Testis (tissue), 3 donors: Measurements from ENCODE around the gene GINS2. TPM values are rescaled to one million over a fixed set of nuclear protein-coding genes. Genes with fewer than 3 reads are reported as not detected.

Experiments
- DNase-seq: peaks from one replicate; pipeline ENCODE4 v3.0.0-alpha.2; 2019
- H3K27ac ChIP-seq, 2 donors: fragments of 200-600 bp; sonication (generic); one replicate each; pipeline ENCODE4 v1.5.1; 2019
- H3K27me3 ChIP-seq: fragments of 200-600 bp; sonication (generic); one replicate; pipeline ENCODE4 v1.5.1; 2019
- H3K36me3 ChIP-seq: fragments of 200-600 bp; sonication (generic); one replicate; pipeline ENCODE4 v1.5.1; 2017; ENCODE audit warnings: low read depth; ENCODE audit errors: missing control alignments
- H3K4me1 ChIP-seq: fragments of 200-600 bp; sonication (generic); one replicate; pipeline ENCODE4 v1.5.1; 2019
- H3K4me3 ChIP-seq, 2 donors: fragments of 200-600 bp; sonication (generic); one replicate each; pipeline ENCODE4 v1.5.1; 2017 to 2019
- H3K9me3 ChIP-seq: fragments of 200-600 bp; sonication (generic); one replicate; pipeline ENCODE4 v1.5.1; 2017
- POLR2A ChIP-seq: fragments of 450-650 bp; IDR thresholded peaks from one replicate; pipeline ENCODE4 v1.6.1; 2017; ENCODE audit warnings: antibody characterized with exemption, mild to moderate bottlenecking, moderate library complexity
- WGBS, 2 donors: methylation state at CpG; one replicate each; pipeline ENCODE4 v1.1.5; 2018; 5-methylcytosine and 5-hydroxymethylcytosine counted together
- intact Hi-C: fragments of 100-400 bp; cut with DNase I; formaldehyde crosslinking; loops from one replicate; pipeline ENCODE4 v1.15.1; 2023; ENCODE audit warnings: low total_unique reads
- polyA plus RNA-seq: library from polyadenylated mRNA; stranded (reverse); fragments of 350-450 nt; fragmentation: Illumina TruSeq; extraction: RNeasy Lipid Tissue Mini Kit (QIAGEN cat#74804); gene quantifications from one replicate; pipeline ENCODE4 v1.2.3, GENCODE V29; 2014; ENCODE audit warnings: low read depth, low replicate concordance; ENCODE audit not compliant: insufficient read depth
- total RNA-seq, 2 donors: library from RNA; depleted of rRNA; stranded (reverse); fragments of >200 nt; gene quantifications; one replicate each; pipeline ENCODE4 v1.2.3, GENCODE V29; 2016
- TF ChIP-seq, protein P1 (sequence below), 3 experiments: fragments of 450-650 bp in 2 of 3; fragments of 200-600 bp in 1 of 3; sonication (generic) in 1 of 3; IDR thresholded peaks; one replicate each; pipeline ENCODE4 v1.5.1; 2016 to 2019; ENCODE audit warnings: antibody characterized with exemption in 3 of 3, mild to moderate bottlenecking in 2 of 3, moderate library complexity in 1 of 3

Gene GINS2
- total and polyA plus RNA-seq, 3 donors from 2014 or later = 8.9 to 13.8 (median 11.8) TPM

- 81 to 90% methylated on average over 11 to 16 of the region's 16 CpGs for WGBS, 2 donors
- H3K4me1 ChIP-seq = no peaks in the 10 kb centered on the region
- TF ChIP-seq, protein P1, sequence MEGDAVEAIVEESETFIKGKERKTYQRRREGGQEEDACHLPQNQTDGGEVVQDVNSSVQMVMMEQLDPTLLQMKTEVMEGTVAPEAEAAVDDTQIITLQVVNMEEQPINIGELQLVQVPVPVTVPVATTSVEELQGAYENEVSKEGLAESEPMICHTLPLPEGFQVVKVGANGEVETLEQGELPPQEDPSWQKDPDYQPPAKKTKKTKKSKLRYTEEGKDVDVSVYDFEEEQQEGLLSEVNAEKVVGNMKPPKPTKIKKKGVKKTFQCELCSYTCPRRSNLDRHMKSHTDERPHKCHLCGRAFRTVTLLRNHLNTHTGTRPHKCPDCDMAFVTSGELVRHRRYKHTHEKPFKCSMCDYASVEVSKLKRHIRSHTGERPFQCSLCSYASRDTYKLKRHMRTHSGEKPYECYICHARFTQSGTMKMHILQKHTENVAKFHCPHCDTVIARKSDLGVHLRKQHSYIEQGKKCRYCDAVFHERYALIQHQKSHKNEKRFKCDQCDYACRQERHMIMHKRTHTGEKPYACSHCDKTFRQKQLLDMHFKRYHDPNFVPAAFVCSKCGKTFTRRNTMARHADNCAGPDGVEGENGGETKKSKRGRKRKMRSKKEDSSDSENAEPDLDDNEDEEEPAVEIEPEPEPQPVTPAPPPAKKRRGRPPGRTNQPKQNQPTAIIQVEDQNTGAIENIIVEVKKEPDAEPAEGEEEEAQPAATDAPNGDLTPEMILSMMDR (IDR thresholded peaks at IDR 0.05) = no peak
- no peak for TF ChIP-seq POLR2A
- H3K4me3 ChIP-seq = no peak overlapping the region
- no peaks in the 10 kb centered on the region for H3K36me3 ChIP-seq
- no peak overlapping the region for H3K27ac ChIP-seq
- no peaks in the 10 kb centered on the region for H3K27me3 ChIP-seq
- no peaks in the 10 kb centered on the region for H3K9me3 ChIP-seq
- intact Hi-C loops = no loop called here
- no peak for DNase-seq
Measured at GRCh38 chr16:85729452-85730185, 40.9 kb upstream of the GINS2 start.

DNA sequence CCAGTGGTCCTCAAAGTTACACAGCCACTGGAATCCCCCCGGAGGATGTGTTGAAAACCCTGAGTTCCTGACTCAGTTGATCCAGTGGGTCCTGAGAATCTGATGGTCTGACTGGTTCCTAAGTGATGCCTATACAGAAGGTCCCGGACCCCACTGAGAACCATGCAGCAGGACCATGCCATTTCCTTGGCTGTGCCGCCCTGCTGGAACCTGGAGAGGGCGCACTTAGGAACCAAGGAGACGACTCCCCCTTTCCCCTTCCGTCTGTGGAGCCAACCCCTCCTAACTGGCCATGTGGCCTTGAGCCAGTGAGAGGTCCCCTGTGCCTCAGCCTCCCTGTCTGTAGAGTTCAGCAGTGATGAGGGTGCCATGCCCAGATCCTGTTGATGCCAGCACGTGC lies 40.1 kb upstream of the GINS2 start:
- Histone ChIP-seq H3K27me3 (no peaks in the 10 kb centered on the region), H3K27ac (no peak overlapping the region), H3K4me1 (no peaks in the 10 kb centered on the region), H3K36me3 (no peaks in the 10 kb centered on the region), H3K9me3 (no peaks in the 10 kb centered on the region), H3K4me3 (no peak overlapping the region)
- TF ChIP-seq POLR2A = no peak
- TF ChIP-seq, protein P1 (IDR thresholded peaks at IDR 0.05) = no peak
- WGBS, 2 donors = 92% methylated on average over 5 to 7 of the region's 7 CpGs
- intact Hi-C loops = no loop called here
- no peak for DNase-seq

DNA sequence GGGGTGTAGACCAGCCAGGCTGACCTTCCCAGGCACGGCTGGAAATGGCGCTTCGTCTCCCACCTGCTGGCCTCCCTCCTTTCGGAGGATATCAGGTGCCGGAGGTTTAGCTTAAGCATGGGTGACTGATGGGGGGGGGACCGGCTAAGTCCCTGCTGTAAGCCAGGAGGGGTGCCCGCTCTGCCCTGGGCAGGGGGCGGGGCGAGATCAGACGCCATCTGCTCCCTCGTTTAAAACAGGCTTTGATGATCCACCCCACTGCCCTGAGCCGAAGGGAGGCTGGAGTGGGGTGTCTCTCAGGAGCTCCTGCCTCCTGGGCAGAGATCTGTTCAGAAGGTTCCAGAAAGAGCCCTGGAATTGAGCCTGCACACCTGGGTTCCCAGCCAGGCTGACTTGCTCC lies 36.2 kb upstream of the GINS2 start:
- DNase-seq = no peak
- TF ChIP-seq, protein P1 (IDR thresholded peaks at IDR 0.05) = no peak
- intact Hi-C loops = no loop called here
- Histone ChIP-seq H3K4me1 (no peaks in the 10 kb centered on the region), H3K27ac (no peak overlapping the region), H3K27me3 (no peaks in the 10 kb centered on the region), H3K9me3 (no peaks in the 10 kb centered on the region), H3K36me3 (no peaks in the 10 kb centered on the region), H3K4me3 (no peak overlapping the region)
- 93 to 98% methylated on average over 8 to 12 of the region's 12 CpGs for WGBS, 2 donors

GRCh38 chr16:85724126-85724879 lies 35.5 kb upstream of the GINS2 start:
- H3K36me3 ChIP-seq = no peaks in the 10 kb centered on the region
- intact Hi-C loops = no loop called here
- H3K27ac ChIP-seq = no peak overlapping the region
- no peaks in the 10 kb centered on the region for H3K27me3 ChIP-seq
- TF ChIP-seq POLR2A = no peak
- TF ChIP-seq, protein P1 (IDR thresholded peaks at IDR 0.05) = no peak
- DNase-seq = no peak
- 85 to 86% methylated on average over 16 to 20 of the region's 20 CpGs for WGBS, 2 donors
- H3K4me3 ChIP-seq = no peak overlapping the region
- no peaks in the 10 kb centered on the region for H3K9me3 ChIP-seq
- no peaks in the 10 kb centered on the region for H3K4me1 ChIP-seq
